Aorta (tissue), 5 donors: ENCODE measurements around the gene ATXN1. TPM values are rescaled to one million over a fixed set of nuclear protein-coding genes. Genes with fewer than 3 reads are reported as not detected.
A peak's percentile ranks its signal among the peaks of the same experiment; 100 is the strongest.
"Not testable (repeated sequence)": the region's sequence is repeated elsewhere in the genome, so short reads cannot be mapped to it uniquely, and the experiment has no call there.

Source experiments
- ATAC-seq: fragments of 200-7000 bp; cut with Tn5 transposase; one replicate; pipeline ENCODE4 v1.9.1; 2022; ENCODE audit warnings: moderate library complexity; ENCODE audit not compliant: low FRiP score
- DNase-seq, 2 donors: peaks; one replicate each; pipeline ENCODE4 v3.0.0-alpha.2; 2020
- H3K27ac ChIP-seq, 2 donors: one replicate each; pipeline ENCODE4 v1.5.1; 2013; ENCODE audit warnings: low read length in 2 of 2, mild to moderate bottlenecking in 2 of 2, moderate library complexity in 2 of 2, control low read depth in 1 of 2, inconsistent platforms in 1 of 2, low read depth in 1 of 2
- H3K27me3 ChIP-seq, 2 donors: one replicate each; pipeline ENCODE4 v1.6.1; 2013; ENCODE audit warnings: control low read depth in 1 of 2, low read length in 1 of 2, mild to moderate bottlenecking in 1 of 2, moderate library complexity in 1 of 2; ENCODE audit not compliant: insufficient read depth in 2 of 2, control insufficient read depth in 1 of 2
- H3K36me3 ChIP-seq, 2 donors: one replicate each; pipeline ENCODE4 v1.6.1; 2013; ENCODE audit warnings: control low read depth in 1 of 2, low read length in 1 of 2, mild to moderate bottlenecking in 1 of 2; ENCODE audit not compliant: insufficient read depth in 2 of 2, control insufficient read depth in 1 of 2
- H3K4me1 ChIP-seq, 2 donors: one replicate each; pipeline ENCODE4 v1.6.1; 2013; ENCODE audit warnings: low read length in 2 of 2, control low read depth in 1 of 2, mild to moderate bottlenecking in 1 of 2, moderate library complexity in 1 of 2; ENCODE audit not compliant: insufficient read depth in 2 of 2, control insufficient read depth in 1 of 2
- H3K4me3 ChIP-seq, 2 donors: one replicate each; pipeline ENCODE4 v1.5.1; 2013; ENCODE audit warnings: low read length in 2 of 2, control low read depth in 1 of 2, mild to moderate bottlenecking in 1 of 2
- H3K9me3 ChIP-seq: one replicate; pipeline ENCODE4 v1.6.1; 2013; ENCODE audit warnings: mild to moderate bottlenecking, low read length; ENCODE audit not compliant: control insufficient read depth
- WGBS, 2 donors: extraction: QIAGEN DNeasy Blood & Tissue Kit; methylation state at CpG; one replicate each; pipeline ENCODE4 v1.1.7; 2013; 5-methylcytosine and 5-hydroxymethylcytosine counted together
- intact Hi-C, 2 donors: fragments of 100-400 bp; cut with DNase I; formaldehyde crosslinking; loops; one replicate each; pipeline versions ENCODE4 v1.14.2 to v1.15.0; 2022
- polyA plus RNA-seq, 2 donors: library from polyadenylated mRNA; stranded (reverse); fragments of 200-250 nt; gene quantifications; one replicate each; pipeline ENCODE4 v1.2.3, GENCODE V29; 2013
- total RNA-seq, 2 donors: library from RNA; stranded (reverse); fragmentation: NEBNext Ultra II Directional; extraction: Animal tissue kit (Norgen Biotek cat#: 25700); gene quantifications; one replicate each; pipeline ENCODE4 v1.2.1, GENCODE V29; 2021
- donor health status: healthy with polysubstance abuse.
- donor health status: Bipolar disorder and iron deficiency.
- donor health status: DM: no; HTN: no; CAD: no.
- donor health status: DM: no; HTN: no; CAD: no.
- donor health status: DM: yes; HTN: yes; CAD: no.

The ATXN1 gene
- total and polyA plus RNA-seq, 4 donors, result 11.5 to 85.5 (median 45.8) TPM

GRCh38 chr6:16269442-16270070 lies 491.7 kb downstream of the ATXN1 start:
- WGBS, 2 donors, result 90 to 97% methylated on average over 7 of the region's 7 CpGs
- H3K36me3 ChIP-seq, intact Hi-C loops, ATAC-seq, H3K27me3 ChIP-seq, H3K4me3 ChIP-seq, H3K9me3 ChIP-seq, H3K4me1 ChIP-seq, H3K27ac ChIP-seq, DNase-seq: not testable (repeated sequence)

- Histone ChIP-seq H3K4me3 (no peak overlapping the region), H3K27ac (no peak overlapping the region), H3K9me3 (no peaks in the 10 kb centered on the region), H3K36me3 (no peaks in the 10 kb centered on the region), H3K27me3 (no peaks in the 10 kb centered on the region), H3K4me1 (no peaks in the 10 kb centered on the region)
- no peak for DNase-seq
- intact Hi-C loops, result no loop called here
- 96% methylated on average over 23 of the region's 23 CpGs for WGBS, 2 donors
- peak; percentile 33 for ATAC-seq
Measured at GRCh38 chr6:16267428-16268263, 493.6 kb downstream of the ATXN1 start.

GRCh38 chr6:16265351-16266341 lies 495.6 kb downstream of the ATXN1 start:
- intact Hi-C loops, result no loop called here
- H3K27me3 ChIP-seq, result no peaks in the 10 kb centered on the region
- no peaks in the 10 kb centered on the region for H3K4me1 ChIP-seq
- H3K4me3 ChIP-seq, result no peak overlapping the region
- WGBS, 2 donors, result 97% methylated on average over 31 of the region's 31 CpGs
- DNase-seq (no peak), ATAC-seq (no peak)
- H3K9me3 ChIP-seq, result no peaks in the 10 kb centered on the region
- no peak overlapping the region for H3K27ac ChIP-seq
- no peaks in the 10 kb centered on the region for H3K36me3 ChIP-seq

- intact Hi-C loops, result no loop called here
- WGBS, 2 donors, result 100% methylated on average over 1 to 2 of the region's 2 CpGs
Measured at GRCh38 chr6:16264785-16265184, 496.5 kb downstream of the ATXN1 start.

GRCh38 chr6:16263464-16264099 lies 497.7 kb downstream of the ATXN1 start:
- H3K36me3 ChIP-seq, H3K9me3 ChIP-seq, H3K27ac ChIP-seq, H3K4me1 ChIP-seq, intact Hi-C loops, H3K4me3 ChIP-seq, H3K27me3 ChIP-seq, DNase-seq, ATAC-seq: not testable (repeated sequence)
- WGBS, 2 donors, result 90 to 93% methylated on average over 13 of the region's 13 CpGs

More at GRCh38 chr6:16264785-16265184, 496.5 kb downstream of the ATXN1 start:
- Histone ChIP-seq H3K36me3 (no peaks in the 10 kb centered on the region), H3K4me3 (no peak overlapping the region), H3K27me3 (no peaks in the 10 kb centered on the region), H3K4me1 (no peaks in the 10 kb centered on the region), H3K27ac (no peak overlapping the region), H3K9me3 (no peaks in the 10 kb centered on the region)
- no peak for DNase-seq
- no peak for ATAC-seq

GRCh38 chr6:16262773-16263172 lies 498.5 kb downstream of the ATXN1 start:
- ATAC-seq, H3K4me3 ChIP-seq, H3K4me1 ChIP-seq, H3K27me3 ChIP-seq, H3K36me3 ChIP-seq, intact Hi-C loops, H3K27ac ChIP-seq, DNase-seq, H3K9me3 ChIP-seq: not testable (repeated sequence)
- 93 to 96% methylated on average over 10 to 12 of the region's 12 CpGs for WGBS, 2 donors

GRCh38 chr6:16260602-16261001 lies 500.7 kb downstream of the ATXN1 start:
- DNase-seq, H3K9me3 ChIP-seq, H3K27ac ChIP-seq, H3K36me3 ChIP-seq, intact Hi-C loops, ATAC-seq, H3K4me3 ChIP-seq, H3K4me1 ChIP-seq, H3K27me3 ChIP-seq: not testable (repeated sequence)
- WGBS, 2 donors, result 89 to 91% methylated on average over 6 to 8 of the region's 9 CpGs

GRCh38 chr6:16259604-16260003 lies 501.7 kb downstream of the ATXN1 start:
- H3K27ac ChIP-seq, H3K4me1 ChIP-seq, ATAC-seq, H3K4me3 ChIP-seq, H3K36me3 ChIP-seq, intact Hi-C loops, H3K9me3 ChIP-seq, DNase-seq, H3K27me3 ChIP-seq: not testable (repeated sequence)
- 94 to 98% methylated on average over 2 of the region's 3 CpGs for WGBS, 2 donors
